Gastrocnemius medialis (tissue), 4 donors: ENCODE measurements around the gene COX5A. TPM values are rescaled to one million over a fixed set of nuclear protein-coding genes. Genes with fewer than 3 reads are reported as not detected.
"Not testable (repeated sequence)": the region's sequence is repeated elsewhere in the genome, so short reads cannot be mapped to it uniquely, and the experiment has no call there.

ENCODE experiments used
- ATAC-seq, 2 donors: fragments of 150-250 bp; one replicate each; pipeline ENCODE4 v1.9.1; 2016
- DNase-seq, 2 donors: peaks; one replicate each; pipeline ENCODE4 v3.0.0-alpha.2; 2019
- H3K27ac ChIP-seq, 4 donors: fragments of 200-600 bp; sonication (generic); 1 replicate in 1 of 4; 2 replicates in 3 of 4; pipeline ENCODE4 v1.5.1; 2016 to 2018; ENCODE audit warnings: mild to moderate bottlenecking in 2 of 4, moderate library complexity in 1 of 4
- H3K27me3 ChIP-seq, 3 donors: fragments of 200-600 bp; sonication (generic) in 2 of 3; 1 replicate in 1 of 3; 2 replicates in 2 of 3; pipeline versions ENCODE4 v1.5.1 to v1.6.0; 2016 to 2019; ENCODE audit warnings: mild to moderate bottlenecking in 1 of 3, moderate library complexity in 1 of 3
- H3K36me3 ChIP-seq, 2 donors: fragments of 200-600 bp; sonication (generic) in 1 of 2; one replicate each; pipeline ENCODE4 v1.5.1; 2017 to 2018
- H3K4me1 ChIP-seq, 2 donors: fragments of 200-600 bp; sonication (generic) in 1 of 2; one replicate each; pipeline ENCODE4 v1.5.1; 2016 to 2017; ENCODE audit warnings: mild to moderate bottlenecking in 2 of 2
- H3K4me3 ChIP-seq, 4 donors: fragments of 200-600 bp; sonication (generic) in 3 of 4; 1 replicate in 1 of 4; 2 replicates in 3 of 4; pipeline ENCODE4 v1.5.1; 2016 to 2019; ENCODE audit warnings: mild to moderate bottlenecking in 2 of 4
- H3K9me3 ChIP-seq, 3 donors: fragments of 200-600 bp; sonication (generic) in 2 of 3; 1 replicate in 1 of 3; 2 replicates in 2 of 3; pipeline ENCODE4 v1.5.1; 2016 to 2019
- CTCF ChIP-seq, 5 experiments: fragments of 450-650 bp in 3 of 5; fragments of 200-600 bp in 2 of 5; sonication (generic) in 2 of 5; IDR thresholded peaks in 4 of 5; conservative IDR thresholded peaks in 1 of 5; 1 replicate in 4 of 5; 2 replicates in 1 of 5; pipeline ENCODE4 v1.5.1; 2016 to 2019; ENCODE audit warnings: antibody characterized with exemption in 5 of 5, mild to moderate bottlenecking in 3 of 5, moderate library complexity in 3 of 5
- POLR2A ChIP-seq, 2 donors: fragments of 450-650 bp; IDR thresholded peaks; one replicate each; pipeline ENCODE4 v1.6.1; 2017; ENCODE audit warnings: antibody characterized with exemption in 2 of 2, mild to moderate bottlenecking in 2 of 2, moderate library complexity in 2 of 2
- in situ Hi-C, 4 donors: fragments of 200-750 bp; cut with MboI; loops; one replicate each; pipeline versions ENCODE4 v1.15.0 to v1.8.0; 2017; ENCODE audit warnings: low sequenced_read_pairs in 4 of 4
- intact Hi-C: fragments of 100-400 bp; cut with DNase I; formaldehyde crosslinking; loops from one replicate; pipeline ENCODE4 v1.15.1; 2023; ENCODE audit warnings: low total_unique reads
- total RNA-seq, 4 donors: library from RNA; depleted of rRNA; stranded (reverse); fragments of >200 nt; gene quantifications; one replicate each; pipeline versions ENCODE4 v1.1.0 to v1.2.3, GENCODE V29; 2016

Gene COX5A
- total RNA-seq, 4 donors from 2014 or later, result 425 to 558 (median 512) TPM

GRCh38 chr15:74954515-74954914, 16.6 kb upstream of the COX5A start:
- H3K4me3 ChIP-seq, result no peak overlapping the region
- peaks cover 15 to 25% of the 10 kb centered on the region in 2 donors for H3K4me1 ChIP-seq
- in situ Hi-C loops (loop anchor here in 1 of 4 donors (5.0 kb wide), 1 partner anchor 182 kb away; no protein-coding TSS in a partner anchor), intact Hi-C loops (no loop called here)
- ATAC-seq (no peak), DNase-seq (no peak)
- TF ChIP-seq CTCF (IDR thresholded peaks at IDR 0.05 in 4 of 5, conservative IDR thresholded peaks at IDR 0.05 in 1 of 5) (no peak), POLR2A (IDR thresholded peaks at IDR 0.05) (no peak)
- no peaks in the 10 kb centered on the region for H3K36me3 ChIP-seq
- no peak overlapping the region for H3K27ac ChIP-seq
- H3K27me3 ChIP-seq, result peaks cover 37 to 44% (median 41%) of the 10 kb centered on the region in 3 donors
- no peaks in the 10 kb centered on the region for H3K9me3 ChIP-seq

- Histone ChIP-seq H3K36me3 (no peaks in the 10 kb centered on the region), H3K4me1 (peaks cover 3 to 4% of the 10 kb centered on the region in 2 donors), H3K27me3 (peaks cover 13 to 19% (median 13%) of the 10 kb centered on the region in 3 donors), H3K9me3 (no peaks in the 10 kb centered on the region), H3K4me3 (no peak overlapping the region), H3K27ac (no peak overlapping the region)
- TF ChIP-seq CTCF (IDR thresholded peaks at IDR 0.05 in 4 of 5, conservative IDR thresholded peaks at IDR 0.05 in 1 of 5) (no peak), POLR2A (IDR thresholded peaks at IDR 0.05) (no peak)
- ATAC-seq (no peak), DNase-seq (no peak)
- in situ Hi-C loops (loop anchor here in 1 of 4 donors (5.0 kb wide), 1 partner anchor 179 kb away; no protein-coding TSS in a partner anchor), intact Hi-C loops (loop anchor here (2.0 kb wide), 1 partner anchor 108 kb away; the partner anchor contains the start of gene ULK3)
These were observed 13.1 kb upstream of the COX5A start for GRCh38 chr15:74951006-74951405.

- no peaks in the 10 kb centered on the region for H3K4me1 ChIP-seq
- no peaks in the 10 kb centered on the region for H3K36me3 ChIP-seq
- no peak overlapping the region for H3K27ac ChIP-seq
- no peak overlapping the region for H3K4me3 ChIP-seq
- TF ChIP-seq POLR2A (IDR thresholded peaks at IDR 0.05) (no peak), CTCF (IDR thresholded peaks at IDR 0.05 in 4 of 5, conservative IDR thresholded peaks at IDR 0.05 in 1 of 5) (peak; percentile 95 to 99 (median 97))
- in situ Hi-C loops, result loop anchor here in 1 of 4 donors (5.0 kb wide), 1 partner anchor 178 kb away; no protein-coding TSS in a partner anchor
- DNase-seq (peak; percentile 36 to 64), ATAC-seq (peak; percentile 90 to 92)
- intact Hi-C loops, result loop anchor here (1.0 to 2.0 kb wide), 2 partner anchors 107 to 179 kb away; partner anchors contain the start of gene ULK3
- no peaks in the 10 kb centered on the region for H3K9me3 ChIP-seq
- H3K27me3 ChIP-seq, result peaks cover 5 to 12% (median 6%) of the 10 kb centered on the region in 3 donors
These were observed 12.4 kb upstream of the COX5A start for GRCh38 chr15:74950078-74950908.

- Histone ChIP-seq H3K9me3 (no peaks in the 10 kb centered on the region), H3K4me1 (peaks cover 32 to 35% of the 10 kb centered on the region in 2 donors), H3K36me3 (no peaks in the 10 kb centered on the region), H3K27ac (peak overlapping the region; percentile 96 to 100 (median 96)), H3K4me3 (peak overlapping the region; percentile 74 to 93 (median 90)), H3K27me3 (no peaks in the 10 kb centered on the region)
- intact Hi-C loops (loop anchor here (5.0 kb wide), 2 partner anchors 155 to 520 kb away; partner anchors contain the start of gene CSK), in situ Hi-C loops (loop anchor here in 3 of 4 donors (25.0 kb wide), 1 partner anchor 300 kb away; no protein-coding TSS in a partner anchor)
- DNase-seq (no peak), ATAC-seq (no peak)
- TF ChIP-seq POLR2A (IDR thresholded peaks at IDR 0.05) (no peak), CTCF (IDR thresholded peaks at IDR 0.05 in 4 of 5, conservative IDR thresholded peaks at IDR 0.05 in 1 of 5) (no peak)
These were observed 642 bp downstream of the COX5A start for GRCh38 chr15:74937272-74937589.

GRCh38 chr15:74935193-74935592, 2.7 kb downstream of the COX5A start:
- Histone ChIP-seq H3K27ac (peak overlapping the region; percentile 96 to 100 (median 96)), H3K4me1 (peaks cover 32 to 35% of the 10 kb centered on the region in 2 donors)
- in situ Hi-C loops (loop anchor here in 3 of 4 donors (25.0 kb wide), 1 partner anchor 298 kb away; no protein-coding TSS in a partner anchor), intact Hi-C loops (loop anchor here (5.0 kb wide), 2 partner anchors 153 to 522 kb away; partner anchors contain the start of gene CSK)
- not testable (repeated sequence) for H3K27me3 ChIP-seq, H3K9me3 ChIP-seq, H3K4me3 ChIP-seq, H3K36me3 ChIP-seq, DNase-seq, ATAC-seq
